HG02840 (cell line): ENCODE data around the gene THRB.

Source experiments
- ATAC-seq: cut with Tn5 transposase; IDR thresholded peaks from one replicate; pipeline ENCODE4 v1.9.1; 2021; ENCODE audit warnings: mild to moderate bottlenecking, moderate library complexity, moderate number of reproducible peaks; ENCODE audit not compliant: unreplicated experiment, low FRiP score

The THRB gene

DNA sequence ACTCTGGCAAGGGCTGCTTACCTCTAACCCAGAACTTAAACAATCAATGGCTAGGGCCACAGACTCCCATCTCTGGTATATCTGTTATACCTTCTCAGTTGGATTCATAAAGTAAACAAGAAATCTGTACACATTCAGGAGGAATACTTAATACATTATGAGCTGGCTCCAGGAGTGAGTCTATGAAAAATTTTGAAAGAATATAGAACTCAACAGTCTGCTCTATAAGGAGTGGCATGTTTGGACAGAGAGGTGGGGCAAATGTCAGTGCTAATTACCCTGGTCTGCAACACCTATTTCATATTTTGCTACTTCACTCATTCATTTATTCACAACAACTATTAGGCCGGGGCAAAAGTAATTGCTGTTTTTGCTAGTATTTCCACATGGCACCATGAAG is 245.1 kb downstream of the THRB start:
- no peak for ATAC-seq

DNA sequence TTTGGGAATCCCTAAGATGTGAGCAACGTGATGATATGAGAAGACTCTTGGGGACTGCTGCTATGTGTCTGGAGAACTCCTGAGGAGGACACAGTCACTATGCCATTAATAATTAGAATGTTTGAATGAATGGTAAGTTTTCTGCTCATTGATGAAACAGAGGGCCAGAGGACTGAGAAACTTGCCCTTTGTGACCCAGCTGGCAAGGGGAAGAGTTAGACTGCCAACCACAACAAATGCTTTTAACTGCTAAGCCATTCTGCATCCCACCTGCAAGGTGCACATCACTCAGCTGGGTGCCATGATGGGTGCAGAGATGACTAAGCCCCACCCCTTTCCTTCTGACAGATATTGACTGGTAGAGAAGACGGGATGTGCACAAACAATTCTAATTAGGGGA is 249.6 kb downstream of the THRB start:
- no peak for ATAC-seq

DNA sequence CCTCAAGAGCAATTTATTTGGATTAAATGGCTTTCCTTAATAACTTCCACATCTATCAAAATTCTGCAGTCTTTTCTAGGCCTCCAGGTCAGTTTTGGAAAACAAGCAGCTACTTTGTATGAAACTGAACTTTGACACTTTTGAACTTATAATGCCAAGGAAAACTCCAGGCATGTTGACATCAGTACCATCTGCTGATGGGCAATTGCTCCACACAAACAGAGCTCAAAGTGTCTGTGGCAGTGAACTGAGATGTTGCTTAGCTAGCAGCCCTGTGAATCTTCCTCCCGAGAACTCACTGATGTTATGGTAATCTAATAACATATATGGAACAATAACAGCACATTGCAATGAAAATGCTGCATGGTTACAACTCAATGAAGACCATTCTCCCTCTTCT is 250.2 kb downstream of the THRB start:
- ATAC-seq, result no peak

DNA sequence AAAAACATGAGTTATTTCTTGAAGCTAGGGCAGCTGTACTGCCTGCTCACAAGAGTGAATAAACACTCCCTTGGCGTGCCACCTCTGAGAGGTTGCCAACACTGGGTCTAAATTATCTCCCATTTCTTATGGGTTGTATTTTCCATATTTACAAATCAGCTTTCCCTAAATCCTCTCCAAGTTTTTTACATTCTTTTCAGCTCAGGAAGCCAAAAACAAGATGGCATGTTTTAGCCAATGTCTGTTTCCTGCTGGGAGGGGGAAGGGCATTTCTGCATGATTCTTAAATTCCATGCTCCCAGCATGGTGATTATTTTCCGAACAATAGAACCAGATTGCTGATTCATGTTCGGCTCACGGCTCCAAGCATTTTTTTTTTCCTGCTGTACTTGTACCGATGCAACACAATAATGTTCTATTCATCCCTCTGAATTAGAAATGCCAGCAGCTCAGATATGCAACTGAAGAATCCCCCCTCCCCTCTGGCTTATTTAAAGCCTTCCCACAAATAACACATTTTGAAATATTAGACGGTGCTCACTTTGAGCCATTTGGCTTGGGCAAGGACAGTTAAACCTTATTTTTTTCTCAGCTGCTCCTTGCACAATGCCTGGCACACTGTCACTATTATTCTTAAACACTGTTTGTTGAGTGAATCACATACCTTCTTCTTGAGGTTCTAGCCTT is 252.5 kb downstream of the THRB start:
- ATAC-seq, result no peak

DNA sequence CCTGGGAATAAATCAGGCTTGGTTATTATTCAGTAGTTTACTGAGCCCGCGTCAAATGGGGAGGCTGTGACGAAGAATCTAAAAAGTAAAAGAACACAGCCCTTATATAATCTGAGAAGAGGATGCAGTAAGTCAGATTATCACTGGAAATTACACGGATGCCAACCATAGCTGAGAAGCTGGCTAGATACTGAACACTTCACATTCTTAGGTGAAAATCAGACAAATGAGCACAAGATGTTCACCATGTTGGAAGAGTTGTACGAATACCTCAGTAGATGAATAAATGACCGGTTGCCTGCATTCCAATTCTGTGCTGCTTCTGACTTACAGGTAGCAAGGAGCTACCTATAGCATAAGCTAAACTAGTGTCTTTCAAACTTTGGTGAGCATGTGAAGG is 254.3 kb downstream of the THRB start:
- ATAC-seq, result no peak

DNA sequence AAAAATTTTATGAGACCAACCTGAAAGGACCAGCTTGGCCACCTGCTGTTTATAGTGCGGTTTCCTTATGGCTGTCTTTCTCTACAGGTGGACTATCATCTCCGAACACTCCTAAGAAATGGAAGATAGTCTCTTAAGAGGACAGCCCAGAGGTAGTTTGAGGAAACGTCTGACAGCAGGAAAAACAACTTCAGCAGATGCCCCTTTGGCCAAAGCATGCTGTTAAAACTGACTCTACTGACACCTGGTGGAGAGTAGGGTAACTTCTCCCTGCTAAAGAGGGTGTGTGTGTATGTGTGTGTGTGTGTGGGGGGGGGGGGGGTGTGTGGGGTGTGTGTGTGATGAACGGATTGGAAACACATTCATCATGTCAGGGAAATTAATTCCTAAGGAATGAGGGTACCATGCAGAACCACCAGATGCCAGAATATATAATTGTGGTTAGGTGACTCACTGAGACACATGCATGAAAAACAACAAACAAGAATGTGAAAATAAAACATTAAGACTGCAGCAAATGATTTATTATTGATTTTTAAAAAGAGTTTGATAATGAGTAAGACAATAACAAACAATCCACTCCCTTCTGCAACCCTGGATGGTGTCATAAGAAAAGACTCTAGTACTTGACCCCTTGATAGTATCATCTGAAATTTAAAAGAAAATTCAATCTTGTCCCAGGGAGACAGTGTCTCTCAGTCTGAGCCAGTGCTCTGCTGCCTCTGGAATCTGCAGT is 256.5 kb downstream of the THRB start:
- peak; percentile 68 for ATAC-seq

DNA sequence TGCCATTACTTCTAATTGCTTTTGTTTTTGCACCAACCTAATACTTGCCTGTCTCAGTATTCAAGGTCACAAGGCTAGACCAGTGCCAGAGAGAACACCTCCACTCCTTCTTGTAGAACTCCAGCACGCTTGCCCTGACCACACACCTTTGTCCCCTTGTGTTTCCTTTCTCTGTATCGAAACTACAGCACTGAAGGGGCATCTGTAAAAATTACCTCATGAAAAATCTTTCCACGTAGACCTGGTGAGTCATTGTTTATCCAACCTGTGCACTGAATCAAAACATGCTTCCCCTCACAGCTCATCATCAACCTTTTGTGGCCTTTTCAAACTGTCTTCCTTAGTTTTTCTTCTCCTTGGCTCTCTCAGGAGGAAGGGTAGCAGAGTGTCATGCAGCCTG is 259.5 kb downstream of the THRB start:
- no peak for ATAC-seq

DNA sequence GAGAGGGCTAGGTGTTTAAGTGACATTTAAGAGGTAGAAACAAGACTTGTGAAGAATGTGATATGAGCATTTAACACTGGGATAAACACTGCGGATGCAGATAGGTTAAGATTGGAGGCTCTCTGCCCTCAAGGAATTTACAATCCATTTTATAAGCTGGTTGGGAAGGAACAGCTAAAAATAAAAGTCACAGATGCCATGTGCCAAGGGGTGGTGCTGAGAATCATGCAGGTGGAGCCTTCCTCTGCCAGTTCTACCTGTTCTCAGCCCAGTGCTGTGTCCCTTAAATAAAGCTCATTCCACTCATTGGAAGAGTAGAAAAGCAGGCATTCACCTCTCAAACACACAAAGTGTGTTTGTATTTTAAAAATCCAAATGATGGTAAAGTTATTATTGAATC is 261.9 kb downstream of the THRB start:
- no peak for ATAC-seq

DNA sequence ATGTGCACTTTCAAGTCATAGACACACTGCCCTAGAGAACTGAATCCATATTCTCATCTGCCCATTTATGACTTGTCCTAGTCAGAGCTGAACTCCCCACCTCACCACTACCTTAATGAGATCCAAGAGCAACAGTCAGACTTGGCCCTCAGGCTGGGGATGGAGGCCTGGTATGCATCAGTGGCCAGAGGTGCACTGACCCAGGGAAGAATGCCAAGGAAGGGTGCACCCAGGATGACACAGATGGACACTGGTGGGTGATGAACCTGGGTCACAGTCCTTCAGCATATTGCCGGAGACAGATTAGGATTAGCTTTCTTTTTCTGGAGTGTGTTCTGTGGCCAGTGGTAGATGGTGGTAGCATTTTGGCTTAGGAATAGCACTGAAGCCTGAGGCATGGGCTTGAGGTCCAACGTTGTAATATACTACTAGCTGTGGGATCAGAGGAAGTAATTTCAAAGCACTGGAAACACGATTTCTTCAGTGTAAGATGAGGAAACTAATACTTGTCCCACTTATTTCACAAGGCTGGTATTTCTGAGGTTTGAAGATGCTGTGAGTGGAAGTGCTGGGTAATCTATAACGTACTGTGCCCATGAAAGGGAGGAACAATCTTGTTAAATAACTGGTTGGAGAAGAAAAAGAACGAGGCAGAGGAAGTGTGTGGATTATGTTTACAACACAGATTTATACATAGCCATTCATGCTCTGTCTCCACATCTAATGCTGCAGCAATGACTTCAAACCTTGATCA is 265.0 kb downstream of the THRB start:
- ATAC-seq, result no peak

DNA sequence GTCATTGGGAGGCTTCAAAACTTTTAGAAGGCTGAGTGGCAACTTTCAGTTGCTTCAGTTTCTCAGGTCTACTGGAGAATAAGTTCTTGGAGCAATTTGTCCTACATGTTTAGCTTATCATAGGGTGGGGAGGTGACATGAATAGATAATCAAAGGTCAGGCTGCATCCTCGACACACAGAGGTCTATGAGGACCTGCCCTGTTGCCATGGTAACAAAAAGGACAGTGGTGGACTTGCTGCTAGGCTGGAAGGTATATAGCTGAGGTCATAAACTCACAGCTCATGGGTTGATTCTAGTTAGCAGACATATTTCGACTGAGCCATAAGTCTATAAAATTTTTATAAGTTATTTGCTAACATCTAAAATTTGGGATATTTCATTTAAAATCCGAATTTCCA is 267.0 kb downstream of the THRB start:
- no peak for ATAC-seq

DNA sequence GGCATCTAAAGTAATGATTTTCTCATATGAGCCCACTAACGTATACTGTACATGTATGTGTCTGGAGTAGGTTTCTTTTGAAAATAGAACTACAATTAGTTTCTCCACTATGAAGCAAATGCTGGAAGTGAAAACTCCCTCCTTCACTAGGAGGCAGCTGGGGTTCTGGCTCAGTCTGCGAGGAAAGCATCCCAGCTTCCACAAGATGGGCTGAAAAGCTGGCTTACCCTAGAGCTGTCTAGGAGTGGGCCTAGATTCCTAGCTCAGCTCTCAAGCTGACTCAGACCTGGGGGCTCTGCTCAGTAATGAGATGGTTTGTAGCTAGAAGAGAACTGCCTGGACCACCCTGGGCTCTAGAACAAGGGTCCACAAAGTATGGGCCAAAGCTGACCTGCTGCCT is 268.3 kb downstream of the THRB start:
- ATAC-seq, result no peak

DNA sequence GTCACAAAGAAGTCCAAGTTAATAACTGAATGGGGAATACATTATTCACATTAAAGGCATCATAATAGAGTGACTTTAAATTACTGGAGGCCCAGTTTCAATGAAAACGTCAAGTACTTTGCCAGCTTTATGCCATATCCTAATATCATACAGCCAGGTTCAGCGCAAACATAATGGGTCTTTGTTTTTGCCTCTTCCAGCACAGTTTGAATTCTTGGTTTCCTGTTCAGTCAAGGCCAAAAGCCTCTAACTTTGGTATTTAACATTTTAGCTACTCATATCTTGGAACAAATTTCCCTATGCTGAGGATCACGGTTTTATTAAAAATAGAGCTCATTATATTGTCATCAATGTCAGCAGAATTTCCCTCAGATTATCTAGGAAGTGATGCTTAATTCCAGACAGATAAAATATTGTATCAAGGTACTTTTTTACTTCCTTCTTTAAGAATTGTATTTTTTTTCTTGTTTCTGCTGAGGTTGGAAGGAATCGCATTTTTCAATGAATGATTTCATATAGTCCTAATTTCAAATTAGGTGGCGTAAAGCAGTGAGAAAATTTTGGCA is 269.2 kb downstream of the THRB start:
- ATAC-seq, result no peak

DNA sequence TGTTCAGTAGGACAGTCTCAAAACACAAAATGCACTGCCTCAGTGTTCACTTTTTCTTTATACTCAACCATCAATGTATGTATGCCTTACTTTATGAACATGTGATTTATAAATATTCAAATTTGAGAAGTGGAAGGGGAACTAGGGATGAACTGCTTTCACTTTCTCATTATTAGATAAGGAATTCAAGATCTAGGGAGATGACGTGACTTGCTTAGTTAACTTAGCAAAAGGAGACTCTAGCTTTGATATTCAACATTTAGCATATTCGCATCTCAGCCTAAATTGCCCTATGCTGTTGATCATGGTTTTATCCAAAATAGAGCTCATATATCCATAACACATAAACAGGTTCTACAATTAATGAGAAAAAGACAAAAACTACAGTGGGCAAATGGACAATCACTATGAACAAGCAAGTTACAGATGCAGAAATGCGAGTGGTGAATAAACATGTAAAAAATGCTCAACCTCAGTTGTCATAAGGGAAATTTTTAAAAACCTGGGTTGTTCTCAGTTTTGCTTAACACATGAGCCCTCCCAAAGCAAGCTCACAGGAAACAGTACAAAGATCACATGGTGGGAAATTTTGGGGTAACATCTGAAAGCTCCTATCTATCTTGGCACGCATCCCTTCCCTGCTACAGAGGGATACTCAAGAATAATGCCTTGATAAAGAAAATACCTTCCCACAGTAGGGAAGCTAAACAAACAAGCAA is 269.8 kb downstream of the THRB start:
- ATAC-seq, result no peak

DNA sequence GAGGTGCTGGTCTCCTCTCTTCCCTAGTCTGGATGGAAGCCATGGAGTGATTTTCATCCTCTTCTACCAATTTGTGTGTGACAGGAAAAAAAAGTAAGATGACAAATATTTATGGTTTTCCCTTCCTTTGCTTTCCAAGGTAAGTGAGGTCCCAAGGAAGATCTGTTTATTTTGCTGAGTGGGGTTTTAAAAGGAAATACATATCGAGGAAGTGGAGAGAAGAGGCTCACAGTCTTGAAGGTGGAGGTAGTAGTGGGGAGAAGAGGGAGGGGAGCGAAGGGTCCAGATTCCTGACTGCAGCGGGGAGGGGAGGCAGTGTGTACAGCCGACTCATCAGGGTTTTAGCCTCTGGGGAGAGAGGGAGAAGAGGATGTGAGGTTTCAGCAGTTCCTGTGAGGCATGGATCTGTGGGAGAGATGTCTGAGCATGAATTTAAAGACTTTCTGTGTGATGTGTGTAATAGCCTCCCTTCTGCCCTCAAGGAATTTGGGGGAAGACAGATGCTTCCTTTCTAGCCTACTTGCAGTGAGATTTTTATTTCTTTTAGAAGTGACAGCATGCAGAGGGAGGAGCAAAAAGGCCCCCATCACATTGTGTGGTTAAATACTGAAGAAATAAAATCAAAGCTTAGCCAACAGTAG is 272.4 kb downstream of the THRB start:
- ATAC-seq, result no peak

DNA sequence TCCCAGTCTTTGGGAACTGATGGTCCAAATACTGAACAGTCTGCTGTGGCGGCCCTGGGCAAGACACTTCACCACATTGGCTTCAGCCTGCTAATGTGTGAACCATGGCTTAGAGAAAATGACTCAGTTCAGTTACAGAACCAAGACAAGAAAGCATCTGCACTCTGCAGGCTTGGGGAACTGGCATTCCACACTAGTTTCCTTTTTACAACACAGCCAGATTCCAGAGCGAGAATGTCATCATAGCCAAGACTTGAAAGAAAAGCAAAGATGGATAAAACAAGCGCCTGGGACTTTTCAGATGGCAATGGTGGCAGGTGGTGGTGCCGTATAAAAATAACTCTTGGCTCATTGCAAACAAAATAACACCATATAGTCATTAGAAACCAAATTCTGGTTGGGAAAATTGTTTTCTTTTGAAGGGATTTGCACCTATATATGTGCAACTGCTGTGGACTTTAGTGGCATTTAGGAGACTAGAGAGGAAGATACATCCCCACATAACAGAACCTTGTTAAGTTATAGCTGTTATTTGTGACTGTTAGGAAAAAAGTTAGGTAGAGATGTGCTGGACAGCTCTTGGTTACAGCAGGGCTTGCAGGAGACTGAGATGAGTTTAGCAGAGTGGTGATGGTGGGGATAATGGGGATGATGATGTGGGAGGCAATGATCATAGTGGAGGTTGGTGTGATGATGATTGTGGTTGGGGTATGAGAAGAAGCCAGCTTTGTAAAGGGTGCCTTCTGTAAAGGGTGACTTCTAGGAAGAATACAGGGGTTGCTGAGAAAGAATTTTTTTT is 273.6 kb downstream of the THRB start:
- no peak for ATAC-seq

DNA sequence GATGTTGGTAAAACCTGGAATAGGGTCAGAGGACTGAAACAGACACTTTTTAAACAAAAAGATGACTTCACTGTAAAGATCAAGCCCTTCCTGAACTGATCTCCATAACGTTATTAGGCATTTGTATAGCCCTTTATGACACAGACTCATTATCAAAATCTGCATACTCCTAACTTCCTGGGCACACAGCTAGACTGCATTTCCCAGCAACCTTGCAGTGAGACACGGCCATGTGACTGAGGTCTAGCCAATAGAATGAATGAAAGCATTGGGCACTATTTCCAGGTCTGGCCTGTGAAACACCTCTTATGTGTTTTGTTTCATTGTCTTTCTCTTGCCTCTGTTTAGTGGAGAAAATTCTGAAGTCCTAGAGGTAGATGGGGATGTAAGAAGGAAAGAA is 279.1 kb downstream of the THRB start:
- no peak for ATAC-seq

DNA sequence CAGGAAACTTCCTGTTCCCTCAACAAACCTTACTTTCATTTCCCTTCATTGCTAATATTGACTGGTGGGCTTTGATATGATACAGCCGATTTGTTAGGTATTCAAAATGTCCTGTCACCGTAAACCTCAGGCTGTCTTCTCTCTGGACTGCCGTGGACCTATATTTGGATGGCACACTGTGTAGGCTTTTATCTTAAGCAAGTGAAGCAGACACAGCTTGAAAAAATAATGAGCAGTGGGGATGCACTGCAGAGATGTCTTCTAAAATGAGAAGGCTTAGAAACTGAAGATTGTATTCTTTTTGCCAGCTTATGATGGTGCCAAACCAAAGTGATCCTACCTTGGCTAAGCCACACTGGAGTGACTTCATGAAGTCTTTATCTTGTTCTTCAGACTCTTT is 283.3 kb downstream of the THRB start:
- no peak for ATAC-seq

DNA sequence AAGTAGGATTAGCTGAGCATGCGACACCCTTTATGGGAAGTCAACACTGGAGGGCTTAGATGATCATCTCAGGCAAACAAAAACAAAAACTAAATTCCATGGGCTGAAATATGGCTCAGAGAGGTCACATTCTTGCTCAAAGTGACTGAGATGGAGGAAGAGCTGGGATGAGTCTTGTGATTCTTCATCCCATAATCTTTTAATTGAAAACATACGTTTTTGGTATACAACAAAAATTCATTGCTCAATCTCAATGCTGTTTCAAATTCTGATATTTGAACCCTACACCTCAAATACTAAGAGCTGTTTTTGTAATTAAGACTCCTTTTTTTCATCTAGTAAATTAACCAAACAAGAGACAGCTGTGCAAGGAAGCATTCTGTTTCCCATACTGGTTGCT is 292.6 kb downstream of the THRB start:
- no peak for ATAC-seq

DNA sequence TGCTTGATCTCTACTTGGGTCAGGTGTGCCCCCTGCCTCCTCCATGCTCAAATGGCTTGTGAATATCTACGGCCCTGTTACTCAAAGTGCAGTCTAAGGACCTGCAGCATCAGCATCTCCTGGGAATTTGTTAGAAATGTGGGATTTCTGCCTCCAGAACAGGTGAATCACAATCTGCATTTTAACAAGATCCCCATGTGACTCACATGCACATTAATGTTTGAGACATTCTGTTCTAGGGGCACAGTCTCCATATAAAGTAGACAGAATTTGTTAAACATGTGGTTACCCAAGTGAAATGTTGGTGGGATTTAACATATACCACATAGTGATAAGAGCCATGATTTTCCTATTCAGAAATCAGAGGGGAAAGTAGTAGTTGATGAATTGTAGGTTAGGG is 293.3 kb downstream of the THRB start:
- no peak for ATAC-seq
